ENCODE data around the gene SKP1. TPM values are rescaled to one million over a fixed set of nuclear protein-coding genes. Genes with fewer than 3 reads are reported as not detected.

Gene SKP1
- total RNA-seq, 1 donor from 2014 or later = 358 TPM

- no peaks in the 10 kb centered on the region for H3K9me3 Mint-ChIP-seq (ENCODE audit: low read depth)
- no peak overlapping the region for H3K4me3 Mint-ChIP-seq (ENCODE audit: low read depth)
- no peak for TF ChIP-seq CTCF (IDR thresholded peaks at IDR 0.05; ENCODE audit: unreplicated experiment)
- H3K27ac Mint-ChIP-seq = peak overlapping the region; percentile 53
- no peak for DNase-seq (ENCODE audit: low spot score, unreplicated experiment)
- H3K36me3 Mint-ChIP-seq (ENCODE audit: insufficient read depth) = peaks cover 20% of the 10 kb centered on the region
- no peaks in the 10 kb centered on the region for H3K27me3 Mint-ChIP-seq
- peaks cover 7% of the 10 kb centered on the region for H3K4me1 Mint-ChIP-seq (ENCODE audit: low read depth)
These were observed 27.8 kb upstream of the SKP1 start for GRCh38 chr5:134204575-134204974.

- Mint-ChIP-seq H3K9me3 (ENCODE audit: low read depth) (no peaks in the 10 kb centered on the region), H3K4me3 (ENCODE audit: low read depth) (no peak overlapping the region), H3K27me3 (no peaks in the 10 kb centered on the region), H3K4me1 (ENCODE audit: low read depth) (no peaks in the 10 kb centered on the region), H3K36me3 (ENCODE audit: insufficient read depth) (peaks cover 26% of the 10 kb centered on the region), H3K27ac (no peak overlapping the region)
- DNase-seq (ENCODE audit: low spot score, unreplicated experiment) = no peak
- TF ChIP-seq CTCF (IDR thresholded peaks at IDR 0.05; ENCODE audit: unreplicated experiment) = no peak
These were observed 26.9 kb upstream of the SKP1 start for GRCh38 chr5:134203630-134204029.

- Mint-ChIP-seq H3K27me3 (no peaks in the 10 kb centered on the region), H3K9me3 (ENCODE audit: low read depth) (no peaks in the 10 kb centered on the region), H3K4me1 (ENCODE audit: low read depth) (peaks cover 13% of the 10 kb centered on the region), H3K36me3 (ENCODE audit: insufficient read depth) (peaks cover 30% of the 10 kb centered on the region), H3K27ac (no peak overlapping the region), H3K4me3 (ENCODE audit: low read depth) (no peak overlapping the region)
- no peak for DNase-seq (ENCODE audit: low spot score, unreplicated experiment)
- no peak for TF ChIP-seq CTCF (IDR thresholded peaks at IDR 0.05; ENCODE audit: unreplicated experiment)
These were observed 18.9 kb upstream of the SKP1 start for GRCh38 chr5:134195666-134196065.

- Mint-ChIP-seq H3K4me1 (ENCODE audit: low read depth) (no peaks in the 10 kb centered on the region), H3K36me3 (ENCODE audit: insufficient read depth) (no peaks in the 10 kb centered on the region), H3K27ac (no peak overlapping the region), H3K4me3 (ENCODE audit: low read depth) (no peak overlapping the region), H3K9me3 (ENCODE audit: low read depth) (no peaks in the 10 kb centered on the region), H3K27me3 (no peaks in the 10 kb centered on the region)
- no peak for DNase-seq (ENCODE audit: low spot score, unreplicated experiment)
- no peak for TF ChIP-seq CTCF (IDR thresholded peaks at IDR 0.05; ENCODE audit: unreplicated experiment)
These were observed 12.3 kb upstream of the SKP1 start for GRCh38 chr5:134189031-134189430.

GRCh38 chr5:134188092-134188491 is 11.3 kb upstream of the SKP1 start:
- no peak overlapping the region for H3K27ac Mint-ChIP-seq
- H3K9me3 Mint-ChIP-seq (ENCODE audit: low read depth) = no peaks in the 10 kb centered on the region
- no peak overlapping the region for H3K4me3 Mint-ChIP-seq (ENCODE audit: low read depth)

More at GRCh38 chr5:134188092-134188491, 11.3 kb upstream of the SKP1 start:
- no peak for TF ChIP-seq CTCF (IDR thresholded peaks at IDR 0.05; ENCODE audit: unreplicated experiment)
- Mint-ChIP-seq H3K27me3 (no peaks in the 10 kb centered on the region), H3K4me1 (ENCODE audit: low read depth) (no peaks in the 10 kb centered on the region), H3K36me3 (ENCODE audit: insufficient read depth) (no peaks in the 10 kb centered on the region)
- no peak for DNase-seq (ENCODE audit: low spot score, unreplicated experiment)

Data from progenitor cell of endocrine pancreas (in vitro differentiated cells).